Measurements from ENCODE around the gene C1orf116. TPM values are rescaled to one million over a fixed set of nuclear protein-coding genes. Genes with fewer than 3 reads are reported as not detected.
A peak's percentile ranks its signal among the peaks of the same experiment; 100 is the strongest.

The C1orf116 gene
- total RNA-seq, result under 1 TPM in 1 of 2 experiments, not detected in 1; 0.08 TPM

DNA sequence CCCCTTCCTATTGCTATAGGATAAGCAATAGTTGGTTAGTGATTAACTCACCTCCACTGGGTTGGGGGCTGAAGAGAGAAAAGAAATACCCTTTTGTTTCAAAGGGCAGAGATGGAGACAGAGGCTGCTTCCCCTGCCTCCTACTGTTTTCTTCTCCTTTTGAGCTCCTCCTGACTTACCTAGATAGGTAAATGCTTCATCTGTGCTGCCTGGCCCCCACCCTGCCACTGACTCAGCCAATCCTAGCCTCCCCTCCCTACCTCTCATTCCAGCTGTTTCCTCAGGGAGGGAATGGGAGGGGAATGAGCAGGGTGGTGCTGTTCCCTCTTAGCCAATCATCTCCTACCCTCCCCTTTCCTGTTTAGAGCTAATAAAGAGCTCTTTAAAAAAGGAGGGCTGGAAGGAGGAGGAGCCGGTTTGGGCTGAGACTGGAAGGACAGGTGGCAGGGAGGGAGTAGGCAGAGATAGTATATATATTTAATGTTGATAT is at the start of gene C1orf116:
Gene C1orf116 (minus strand): TSS at position 229 of the 490 bp plus-strand sequence. CDS start 5,158 bp downstream, outside the sequence.
- ChIA-PET POLR2A (no interaction called here), CTCF (interaction anchor here (1.1 to 3.5 kb wide), 4 partner anchors 17 to 120 kb away, joined by 3 to 10 read pairs (median 6); no protein-coding TSS in a partner anchor)
- Mint-ChIP-seq H3K9me3 (no peaks in the 10 kb centered on the region), H3K27ac (no peak within 1 kb of the TSS), H3K36me3 (ENCODE audit: low read depth) (no peaks in the 10 kb centered on the region), H3K4me1 (peaks cover 3% of the 10 kb centered on the region), H3K27me3 (peaks cover 60% of the 10 kb centered on the region), H3K4me3 (no peak within 1 kb of the TSS)
- no peak for DNase-seq

DNA sequence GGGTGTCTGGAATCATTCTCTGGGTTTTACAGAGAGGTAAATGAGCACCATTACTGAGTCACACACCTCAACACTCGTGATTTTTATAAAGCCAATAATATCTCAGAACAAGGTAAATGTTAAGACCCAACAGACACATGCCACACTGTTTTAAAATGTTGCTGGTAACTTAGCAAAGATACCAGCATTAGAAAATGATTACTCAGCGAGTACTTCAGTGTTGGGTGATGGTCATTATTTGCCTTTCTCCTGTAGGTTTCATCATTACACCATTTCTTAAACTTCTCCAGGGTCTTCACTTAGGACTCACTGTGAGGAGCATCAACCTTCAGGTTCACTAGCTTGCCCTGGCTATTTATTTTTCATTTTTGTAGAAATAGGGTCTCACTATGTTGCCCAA is 49.2 kb upstream of the C1orf116 start:
- peaks cover 50% of the 10 kb centered on the region for H3K27me3 Mint-ChIP-seq
- CTCF ChIA-PET, result interaction anchor here (1.2 to 3.7 kb wide), 3 partner anchors 32 to 418 kb away, joined by 3 to 56 read pairs (median 20); partner anchors contain the start of gene YOD1
- POLR2A ChIA-PET, result no interaction called here
- no peak for DNase-seq
- H3K36me3 Mint-ChIP-seq (ENCODE audit: low read depth), result no peaks in the 10 kb centered on the region
- no peak overlapping the region for H3K4me3 Mint-ChIP-seq
- peaks cover 13% of the 10 kb centered on the region for H3K4me1 Mint-ChIP-seq
- H3K27ac Mint-ChIP-seq, result no peak overlapping the region
- no peaks in the 10 kb centered on the region for H3K9me3 Mint-ChIP-seq

DNA sequence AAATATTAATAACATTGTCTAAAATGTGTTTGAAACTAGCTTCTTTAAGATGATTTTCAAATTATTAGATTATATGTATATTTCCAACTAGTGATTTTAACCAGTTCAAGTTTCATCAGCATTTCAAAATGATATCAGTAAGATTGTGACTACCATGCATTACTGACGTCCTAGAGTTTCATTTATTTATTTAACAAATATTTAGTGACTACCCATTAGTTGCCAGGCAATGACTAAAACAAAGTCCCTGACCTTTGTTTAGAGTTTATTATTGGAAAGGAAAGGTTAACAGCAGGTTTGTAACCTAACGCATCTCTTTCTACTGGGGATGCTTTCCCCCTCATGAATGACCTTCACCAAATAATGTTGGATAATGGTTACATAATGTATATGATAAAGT is 48.5 kb upstream of the C1orf116 start:
- Mint-ChIP-seq H3K9me3 (no peaks in the 10 kb centered on the region), H3K27me3 (peaks cover 51% of the 10 kb centered on the region), H3K36me3 (ENCODE audit: low read depth) (no peaks in the 10 kb centered on the region), H3K4me1 (peaks cover 13% of the 10 kb centered on the region), H3K4me3 (no peak overlapping the region), H3K27ac (no peak overlapping the region)
- DNase-seq, result no peak
- POLR2A ChIA-PET, result no interaction called here
- CTCF ChIA-PET, result interaction anchor here (1.2 to 3.3 kb wide), 7 partner anchors 8 to 419 kb away, joined by 3 to 13 read pairs (median 6); partner anchors contain the start of genes C4BPB and PFKFB2

DNA sequence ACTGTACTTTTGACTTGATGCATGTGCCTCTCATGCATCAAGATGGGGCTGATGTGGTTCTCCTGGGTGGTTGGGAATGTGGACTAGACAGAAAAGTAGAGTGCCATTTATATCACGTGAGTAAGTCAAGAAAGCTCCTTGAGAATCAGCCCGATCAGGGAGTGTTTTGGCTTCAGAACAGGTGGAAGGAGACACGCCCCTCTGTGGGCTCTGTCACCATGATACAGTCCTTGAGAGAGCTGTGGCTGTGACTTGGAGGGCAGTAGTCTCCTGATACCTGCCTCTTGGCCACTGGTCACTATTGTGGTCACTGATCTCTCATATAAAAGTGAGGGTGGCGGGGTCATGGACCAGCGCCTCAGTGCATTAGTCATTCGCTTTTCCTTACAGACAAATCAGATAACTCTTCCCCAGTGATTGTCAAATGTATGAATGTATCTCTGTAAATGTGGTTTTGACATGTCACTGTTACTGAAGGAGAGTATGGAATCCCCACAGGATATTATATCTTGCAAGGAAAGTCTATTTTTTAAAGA is 47.2 kb upstream of the C1orf116 start:
- Mint-ChIP-seq H3K36me3 (ENCODE audit: low read depth) (no peaks in the 10 kb centered on the region), H3K9me3 (no peaks in the 10 kb centered on the region), H3K4me3 (no peak overlapping the region), H3K4me1 (peaks cover 7% of the 10 kb centered on the region), H3K27ac (no peak overlapping the region), H3K27me3 (peaks cover 54% of the 10 kb centered on the region)
- CTCF ChIA-PET, result interaction anchor here (0.9 to 3.3 kb wide), 9 partner anchors 9 to 420 kb away, joined by 3 to 13 read pairs (median 6); partner anchors contain the start of genes C4BPB and PFKFB2
- no peak for DNase-seq
- POLR2A ChIA-PET, result interaction anchor here (1.2 kb wide), 1 partner anchor 30 kb away, joined by 3 read pairs; no protein-coding TSS in a partner anchor

DNA sequence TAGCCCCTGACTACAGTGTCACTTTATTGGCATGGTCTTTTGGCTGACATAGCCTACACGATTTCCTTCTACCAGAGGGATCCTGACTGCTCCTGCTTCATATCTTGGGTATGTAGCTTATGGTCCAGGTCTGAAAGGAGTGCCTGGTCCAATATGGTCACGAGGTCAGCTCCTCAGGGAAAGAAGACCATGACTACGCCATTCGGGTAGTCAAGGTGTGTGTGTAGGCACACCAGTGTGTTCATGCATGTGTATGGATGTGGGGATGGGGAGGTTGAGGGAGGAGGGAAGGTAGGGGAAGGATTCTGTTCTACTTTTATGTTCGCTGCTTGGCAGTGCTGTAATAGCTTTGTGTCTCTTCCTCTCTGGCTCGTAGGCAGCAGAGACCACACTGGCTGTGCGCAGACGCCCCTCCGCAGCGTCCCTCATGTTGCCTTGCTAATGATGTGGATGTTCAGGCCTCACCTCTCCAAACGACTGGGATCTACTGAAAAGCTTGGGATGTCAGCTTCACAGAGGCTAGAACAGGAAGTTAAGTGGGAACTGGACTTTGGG is 46.1 kb upstream of the C1orf116 start:
- H3K4me1 Mint-ChIP-seq, result peaks cover 1% of the 10 kb centered on the region
- peaks cover 52% of the 10 kb centered on the region for H3K27me3 Mint-ChIP-seq
- no peak overlapping the region for H3K27ac Mint-ChIP-seq
- POLR2A ChIA-PET, result interaction anchor here (1.2 kb wide), 1 partner anchor 28 kb away, joined by 3 read pairs; no protein-coding TSS in a partner anchor
- CTCF ChIA-PET, result interaction anchor here (0.6 to 3.3 kb wide), 9 partner anchors 8 to 353 kb away, joined by 3 to 13 read pairs (median 3); partner anchors contain the start of genes C4BPB and PFKFB2
- no peak for DNase-seq
- no peaks in the 10 kb centered on the region for H3K9me3 Mint-ChIP-seq
- H3K36me3 Mint-ChIP-seq (ENCODE audit: low read depth), result no peaks in the 10 kb centered on the region
- no peak overlapping the region for H3K4me3 Mint-ChIP-seq

DNA sequence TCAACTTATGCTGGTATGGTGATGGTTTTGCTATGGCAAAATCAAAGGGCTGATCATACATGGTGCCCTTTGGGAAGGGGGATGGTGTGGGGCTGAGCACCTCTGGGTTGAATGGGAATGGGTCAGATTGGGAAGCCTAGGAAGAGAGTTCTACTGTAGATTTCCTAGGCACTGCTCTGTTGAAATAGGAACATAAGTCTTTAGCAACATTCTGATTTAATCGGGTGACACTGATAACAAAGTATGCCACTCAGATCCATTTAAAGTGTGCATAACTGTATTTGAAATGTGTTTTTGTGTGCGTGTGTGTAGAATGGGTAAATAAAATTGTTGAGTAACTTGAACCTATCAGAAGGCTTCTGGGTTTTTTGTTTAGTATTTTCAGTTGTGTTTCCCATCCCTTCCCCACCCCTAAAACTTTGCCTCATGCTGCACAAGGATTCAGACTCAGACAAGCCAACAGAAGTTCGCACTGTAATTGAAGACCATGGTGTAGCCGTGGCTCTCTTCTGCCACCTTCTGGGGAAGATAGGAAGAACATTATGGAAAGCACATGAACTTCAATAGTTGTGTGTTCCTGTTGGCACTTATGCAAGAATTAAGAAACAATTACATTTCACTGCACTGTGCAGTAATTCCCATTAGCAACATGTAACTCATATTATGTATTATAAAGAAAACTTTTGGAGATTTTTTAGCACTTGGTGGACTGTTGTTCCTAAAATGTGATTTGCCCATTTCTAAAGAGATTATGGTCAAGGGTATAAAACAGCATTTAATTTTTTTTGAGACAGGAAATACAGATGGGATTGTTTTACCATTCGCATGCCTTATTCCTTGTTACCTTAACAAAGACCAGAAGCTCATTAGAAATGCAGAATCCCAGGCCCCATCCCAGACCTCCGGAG is 45.2 kb upstream of the C1orf116 start:
- Mint-ChIP-seq H3K9me3 (no peaks in the 10 kb centered on the region), H3K27ac (no peak overlapping the region), H3K36me3 (ENCODE audit: low read depth) (no peaks in the 10 kb centered on the region), H3K4me1 (peaks cover 1% of the 10 kb centered on the region), H3K27me3 (peaks cover 47% of the 10 kb centered on the region), H3K4me3 (no peak overlapping the region)
- peak; percentile 70 for DNase-seq
- ChIA-PET CTCF (interaction anchor here (0.6 to 3.3 kb wide), 7 partner anchors 11 to 354 kb away, joined by 3 to 23 read pairs (median 3); partner anchors contain the start of gene C4BPB), POLR2A (no interaction called here)

DNA sequence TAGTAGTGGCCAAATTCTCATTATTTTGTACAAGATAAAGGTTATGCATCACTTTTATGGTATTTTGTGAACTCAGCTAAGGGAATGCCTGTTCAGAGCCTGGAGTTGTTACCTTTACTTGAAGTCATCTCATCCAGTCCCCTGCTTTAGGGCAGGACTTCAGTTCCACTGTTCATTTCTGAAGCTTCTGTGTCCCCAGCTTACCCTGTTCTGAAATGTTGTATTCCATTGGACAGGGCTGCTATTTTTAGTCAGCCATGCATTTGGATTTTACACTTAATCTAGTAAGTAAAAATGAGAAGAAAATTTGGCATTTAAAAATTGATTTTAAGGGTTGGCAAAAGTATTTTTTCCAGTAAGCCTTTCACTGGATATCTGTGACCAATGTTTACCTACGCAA is 44.5 kb upstream of the C1orf116 start:
- Mint-ChIP-seq H3K27ac (no peak overlapping the region), H3K4me1 (peaks cover 1% of the 10 kb centered on the region), H3K4me3 (no peak overlapping the region), H3K27me3 (peaks cover 40% of the 10 kb centered on the region), H3K9me3 (no peaks in the 10 kb centered on the region), H3K36me3 (ENCODE audit: low read depth) (no peaks in the 10 kb centered on the region)
- ChIA-PET CTCF (interaction anchor here (0.9 to 2.3 kb wide), 4 partner anchors 27 to 328 kb away, joined by 3 to 23 read pairs (median 5); no protein-coding TSS in a partner anchor), POLR2A (interaction anchor here (0.9 kb wide), 1 partner anchor 27 kb away, joined by 5 read pairs; no protein-coding TSS in a partner anchor)
- no peak for DNase-seq

DNA sequence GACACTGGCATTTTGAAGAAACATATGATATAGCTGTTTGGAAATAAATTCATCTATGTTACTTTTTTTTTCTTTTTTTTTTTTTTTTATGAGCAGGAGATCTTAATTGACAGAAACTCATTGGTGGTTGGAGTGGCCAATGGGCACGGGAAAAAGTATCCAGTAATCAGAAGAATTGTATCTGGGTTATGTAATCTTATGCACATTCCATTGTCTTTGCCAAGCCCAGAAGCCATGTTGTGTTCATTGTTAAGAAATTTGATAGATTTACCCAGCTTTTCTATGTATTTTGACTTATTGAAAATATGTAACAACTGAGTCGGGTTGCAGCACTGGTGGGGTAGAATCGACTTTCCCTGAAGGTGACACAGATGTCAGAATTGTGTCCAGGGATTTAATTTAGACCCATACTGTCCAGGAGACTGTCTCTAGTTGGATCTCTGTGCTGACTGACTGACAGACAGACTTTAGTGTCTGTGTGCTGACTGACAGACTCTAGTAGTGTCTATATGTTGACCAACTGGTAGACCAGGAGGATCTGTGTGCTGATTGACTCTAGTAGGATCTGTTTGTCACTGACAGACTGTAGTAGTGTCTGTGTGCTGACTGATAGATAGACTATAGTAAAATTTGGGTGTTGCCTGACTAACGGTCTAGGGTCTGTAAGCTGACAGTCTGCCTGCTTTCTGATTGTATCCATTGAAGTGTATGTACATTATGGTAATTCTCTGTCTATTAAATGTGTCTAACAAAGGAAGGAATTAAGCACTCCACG is 43.8 kb upstream of the C1orf116 start:
- ChIA-PET POLR2A (interaction anchor here (0.9 kb wide), 1 partner anchor 27 kb away, joined by 5 read pairs; no protein-coding TSS in a partner anchor), CTCF (interaction anchor here (0.7 to 2.3 kb wide), 9 partner anchors 8 to 337 kb away, joined by 3 to 23 read pairs (median 3); partner anchors contain the start of gene PFKFB2)
- Mint-ChIP-seq H3K4me1 (peaks cover 6% of the 10 kb centered on the region), H3K27ac (no peak overlapping the region), H3K27me3 (peaks cover 34% of the 10 kb centered on the region), H3K9me3 (no peaks in the 10 kb centered on the region), H3K4me3 (no peak overlapping the region), H3K36me3 (ENCODE audit: low read depth) (no peaks in the 10 kb centered on the region)
- no peak for DNase-seq

DNA sequence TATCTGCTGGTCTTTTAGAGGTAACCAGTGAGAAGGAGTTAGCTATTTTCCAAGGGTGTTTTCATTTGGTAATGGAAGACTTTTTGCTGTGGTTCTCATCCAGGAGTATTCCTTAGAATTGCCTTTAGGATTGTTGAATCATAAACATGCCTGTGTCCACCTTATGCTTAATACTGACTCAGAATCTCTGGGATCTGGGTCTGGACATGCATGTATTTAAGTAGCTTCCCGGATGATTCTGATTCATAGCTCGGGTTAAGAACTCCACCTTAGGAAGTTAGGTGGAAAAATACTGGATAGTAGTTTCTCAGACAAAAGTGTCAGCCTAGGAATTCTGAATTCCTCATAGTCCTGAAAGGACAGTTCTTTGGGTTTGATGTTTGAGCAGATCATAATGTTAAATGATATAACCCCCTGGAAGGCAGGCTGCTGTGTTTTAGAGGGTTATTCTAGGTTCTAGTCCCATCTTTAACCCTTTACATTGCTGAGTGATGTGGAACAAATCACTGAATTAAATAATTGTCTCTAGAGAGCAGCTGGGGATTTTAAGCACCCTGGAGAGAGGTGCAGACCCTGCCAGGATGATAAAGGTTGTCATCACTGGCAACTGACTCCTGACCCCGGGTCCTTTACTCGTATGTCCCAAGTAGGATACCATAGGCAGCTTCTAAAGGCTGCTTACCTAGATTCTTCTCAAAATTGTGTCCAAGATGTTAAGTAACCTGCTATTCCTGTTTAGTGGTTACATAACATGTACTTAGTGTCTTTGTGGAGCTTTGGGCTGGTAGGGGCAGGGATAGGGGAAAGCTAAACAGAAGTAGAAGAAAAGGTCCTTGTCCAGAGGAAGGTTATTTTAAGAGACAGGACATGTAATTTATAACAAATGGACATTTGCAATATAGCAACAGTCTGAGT is 41.6 kb upstream of the C1orf116 start:
- peaks cover 26% of the 10 kb centered on the region for H3K27me3 Mint-ChIP-seq
- no peak overlapping the region for H3K4me3 Mint-ChIP-seq
- peaks cover 25% of the 10 kb centered on the region for H3K4me1 Mint-ChIP-seq
- H3K27ac Mint-ChIP-seq, result no peak overlapping the region
- no peaks in the 10 kb centered on the region for H3K9me3 Mint-ChIP-seq
- ChIA-PET CTCF (interaction anchor here (0.9 to 1.5 kb wide), 3 partner anchors 10 to 24 kb away, joined by 3 to 4 read pairs (median 3); no protein-coding TSS in a partner anchor), POLR2A (interaction anchor here (1.2 kb wide), 1 partner anchor 21 kb away, joined by 5 read pairs; the partner anchor contains the start of gene PFKFB2)
- no peaks in the 10 kb centered on the region for H3K36me3 Mint-ChIP-seq (ENCODE audit: low read depth)
- DNase-seq, result no peak

DNA sequence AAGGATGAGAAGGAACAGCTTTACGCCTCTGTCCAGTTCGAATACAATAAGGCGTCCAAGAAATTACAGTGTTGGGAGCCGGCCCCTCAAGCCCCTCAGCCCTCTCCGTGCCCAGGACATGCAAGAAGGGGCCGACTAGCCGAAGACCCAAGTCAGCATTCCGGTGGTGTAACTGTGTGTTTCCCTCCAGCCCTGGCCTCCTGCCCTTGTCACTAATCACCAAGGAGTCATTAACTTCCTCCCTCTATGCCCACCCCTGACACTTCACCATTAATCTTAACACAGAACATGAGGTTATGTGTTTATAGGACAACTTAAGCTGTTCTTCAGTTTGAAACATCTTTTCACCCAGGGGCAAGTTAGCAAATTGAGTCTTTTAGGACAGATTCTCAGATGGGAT is 39.7 kb upstream of the C1orf116 start:
- ChIA-PET POLR2A (interaction anchor here (2.7 kb wide), 1 partner anchor 19 kb away, joined by 16 read pairs; the partner anchor contains the start of gene PFKFB2), CTCF (interaction anchor here (0.8 to 1.1 kb wide), 2 partner anchors 26 to 333 kb away, joined by 3 to 4 read pairs; no protein-coding TSS in a partner anchor)
- Mint-ChIP-seq H3K4me3 (no peak overlapping the region), H3K27me3 (peaks cover 22% of the 10 kb centered on the region), H3K9me3 (no peaks in the 10 kb centered on the region), H3K27ac (no peak overlapping the region), H3K36me3 (ENCODE audit: low read depth) (no peaks in the 10 kb centered on the region), H3K4me1 (peaks cover 26% of the 10 kb centered on the region)
- no peak for DNase-seq

DNA sequence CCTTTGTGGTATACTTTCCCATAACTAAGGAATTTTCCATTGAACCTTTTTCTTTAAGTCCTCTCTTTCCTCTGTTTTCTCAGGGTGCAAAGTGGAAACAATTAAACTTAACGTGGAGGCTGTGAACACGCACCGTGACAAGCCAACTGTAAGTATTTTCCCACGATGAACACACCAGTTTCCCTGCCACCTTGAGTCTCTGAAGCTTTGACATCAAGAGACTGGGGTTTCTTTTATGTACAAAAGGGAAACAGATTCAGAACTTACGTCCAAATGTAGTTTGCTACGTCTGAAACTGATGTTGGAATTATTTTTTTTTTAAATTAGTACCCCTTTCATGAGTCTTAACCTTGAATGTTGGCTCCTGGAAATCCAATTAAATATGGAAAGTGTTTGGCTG is 38.9 kb upstream of the C1orf116 start:
- ChIA-PET POLR2A (interaction anchor here (1.4 to 2.7 kb wide), 2 partner anchors 11 to 19 kb away, joined by 4 to 16 read pairs; partner anchors contain the start of gene PFKFB2), CTCF (interaction anchor here (0.7 to 2.6 kb wide), 6 partner anchors 8 to 333 kb away, joined by 3 to 15 read pairs (median 4); partner anchors contain the start of gene PFKFB2)
- Mint-ChIP-seq H3K27me3 (peaks cover 18% of the 10 kb centered on the region), H3K36me3 (ENCODE audit: low read depth) (no peaks in the 10 kb centered on the region), H3K4me3 (no peak overlapping the region), H3K27ac (no peak overlapping the region), H3K9me3 (no peaks in the 10 kb centered on the region), H3K4me1 (peaks cover 26% of the 10 kb centered on the region)
- DNase-seq, result no peak

Measured in activated CD4-positive, alpha-beta memory T cell treated with anti-CD3 and anti-CD28 coated beads, Interleukin-2, amount 10 ng/mL, durations not matched to agents 7 days and 5 days (primary cell).